ENCODE measurements around the gene INO80C.

INO80C gene

GRCh38 chr18:35441857-35442595 lies 55.7 kb downstream of the INO80C start:
- TF ChIP-seq CTCF (IDR thresholded peaks at IDR 0.05; ENCODE audit: low read depth, low read length, poor library complexity, severe bottlenecking) (peak; percentile 31), EZH2phosphoT487 (IDR thresholded peaks at IDR 0.05; ENCODE audit: borderline replicate concordance, low read length) (no peak)
- no peak overlapping the region for H3K4me3 ChIP-seq (ENCODE audit: low read length)
- peaks cover 3% of the 10 kb centered on the region; the same call in 1 of the 2 replicates for H3F3A ChIP-seq (ENCODE audit: control insufficient read depth, insufficient read depth)
- no peaks in the 10 kb centered on the region for H3K9me2 ChIP-seq (replicated peaks; ENCODE audit: control insufficient read depth, low read length)
- H3K27me3 ChIP-seq (ENCODE audit: control insufficient read depth, low read length): no peaks in the 10 kb centered on the region
- no peak overlapping the region for H3K27ac ChIP-seq (ENCODE audit: low read depth, low read length)
- H4K20me1 ChIP-seq (ENCODE audit: control insufficient read depth, insufficient read depth, low read depth, low read length): no peaks in the 10 kb centered on the region
- no peaks in the 10 kb centered on the region for H3K79me2 ChIP-seq (ENCODE audit: control insufficient read depth, low read length)
- H3K9me3 ChIP-seq (ENCODE audit: control insufficient read depth, insufficient read depth, low read length): no peaks in the 10 kb centered on the region
- peaks cover 27% of the 10 kb centered on the region for H3K4me1 ChIP-seq (ENCODE audit: control insufficient read depth, low read length)
- H3K4me2 ChIP-seq (ENCODE audit: low read length): 0 out of 2 replicates have a peak overlapping the region, but pooled peaks have one; percentile 54
- no peaks in the 10 kb centered on the region for H3K36me3 ChIP-seq (ENCODE audit: control insufficient read depth, low read length)

- Histone ChIP-seq H3K27me3 (ENCODE audit: control insufficient read depth, low read length) (no peaks in the 10 kb centered on the region), H4K20me1 (ENCODE audit: control insufficient read depth, insufficient read depth, low read depth, low read length) (no peaks in the 10 kb centered on the region), H3F3A (ENCODE audit: control insufficient read depth, insufficient read depth) (peaks cover 5% of the 10 kb centered on the region; the same call in 1 of the 2 replicates), H3K4me1 (ENCODE audit: control insufficient read depth, low read length) (peaks cover 20% of the 10 kb centered on the region), H3K9me2 (replicated peaks; ENCODE audit: control insufficient read depth, low read length) (no peaks in the 10 kb centered on the region), H3K27ac (ENCODE audit: low read depth, low read length) (no peak overlapping the region), H3K4me3 (ENCODE audit: low read length) (no peak overlapping the region), H3K79me2 (ENCODE audit: control insufficient read depth, low read length) (no peaks in the 10 kb centered on the region), H3K4me2 (ENCODE audit: low read length) (no peak overlapping the region), H3K36me3 (ENCODE audit: control insufficient read depth, low read length) (no peaks in the 10 kb centered on the region), H3K9me3 (ENCODE audit: control insufficient read depth, insufficient read depth, low read length) (0 out of 2 replicates have a peak, but pooled peaks cover 3% of the 10 kb centered on the region)
- TF ChIP-seq CTCF (IDR thresholded peaks at IDR 0.05; ENCODE audit: low read depth, low read length, poor library complexity, severe bottlenecking) (no peak), EZH2phosphoT487 (IDR thresholded peaks at IDR 0.05; ENCODE audit: borderline replicate concordance, low read length) (no peak)
These were observed 59.1 kb downstream of the INO80C start for GRCh38 chr18:35438480-35439234.

GRCh38 chr18:35437836-35438235 lies 59.9 kb downstream of the INO80C start:
- no peaks in the 10 kb centered on the region for H3K36me3 ChIP-seq (ENCODE audit: control insufficient read depth, low read length)
- H3K27me3 ChIP-seq (ENCODE audit: control insufficient read depth, low read length): no peaks in the 10 kb centered on the region
- no peaks in the 10 kb centered on the region for H4K20me1 ChIP-seq (ENCODE audit: control insufficient read depth, insufficient read depth, low read depth, low read length)
- no peak overlapping the region for H3K4me3 ChIP-seq (ENCODE audit: low read length)
- peaks cover 5% of the 10 kb centered on the region; the same call in 1 of the 2 replicates for H3F3A ChIP-seq (ENCODE audit: control insufficient read depth, insufficient read depth)
- H3K27ac ChIP-seq (ENCODE audit: low read depth, low read length): no peak overlapping the region
- peaks cover 12% of the 10 kb centered on the region for H3K4me1 ChIP-seq (ENCODE audit: control insufficient read depth, low read length)
- H3K4me2 ChIP-seq (ENCODE audit: low read length): no peak overlapping the region
- TF ChIP-seq CTCF (IDR thresholded peaks at IDR 0.05; ENCODE audit: low read depth, low read length, poor library complexity, severe bottlenecking) (no peak), EZH2phosphoT487 (IDR thresholded peaks at IDR 0.05; ENCODE audit: borderline replicate concordance, low read length) (no peak)
- 0 out of 2 replicates have a peak, but pooled peaks cover 3% of the 10 kb centered on the region for H3K9me3 ChIP-seq (ENCODE audit: control insufficient read depth, insufficient read depth, low read length)
- H3K79me2 ChIP-seq (ENCODE audit: control insufficient read depth, low read length): no peaks in the 10 kb centered on the region
- H3K9me2 ChIP-seq (replicated peaks; ENCODE audit: control insufficient read depth, low read length): no peaks in the 10 kb centered on the region
